Hepatocyte (in vitro differentiated cells): ENCODE data around the gene PXDC1.

Source experiments
- EZH2 ChIP-seq: fragments of 200-600 bp; sonication (generic); IDR thresholded peaks from 2 replicates; pipeline ENCODE4 v1.6.1; 2016; ENCODE audit warnings: antibody characterized with exemption, mild to moderate bottlenecking, borderline replicate concordance
- TF ChIP-seq, protein P1 (sequence below): fragments of 200-600 bp; sonication (generic); IDR thresholded peaks from 2 replicates; pipeline ENCODE4 v1.5.1; 2016; ENCODE audit warnings: antibody characterized with exemption, mild to moderate bottlenecking; ENCODE audit not compliant: poor library complexity

DNA sequence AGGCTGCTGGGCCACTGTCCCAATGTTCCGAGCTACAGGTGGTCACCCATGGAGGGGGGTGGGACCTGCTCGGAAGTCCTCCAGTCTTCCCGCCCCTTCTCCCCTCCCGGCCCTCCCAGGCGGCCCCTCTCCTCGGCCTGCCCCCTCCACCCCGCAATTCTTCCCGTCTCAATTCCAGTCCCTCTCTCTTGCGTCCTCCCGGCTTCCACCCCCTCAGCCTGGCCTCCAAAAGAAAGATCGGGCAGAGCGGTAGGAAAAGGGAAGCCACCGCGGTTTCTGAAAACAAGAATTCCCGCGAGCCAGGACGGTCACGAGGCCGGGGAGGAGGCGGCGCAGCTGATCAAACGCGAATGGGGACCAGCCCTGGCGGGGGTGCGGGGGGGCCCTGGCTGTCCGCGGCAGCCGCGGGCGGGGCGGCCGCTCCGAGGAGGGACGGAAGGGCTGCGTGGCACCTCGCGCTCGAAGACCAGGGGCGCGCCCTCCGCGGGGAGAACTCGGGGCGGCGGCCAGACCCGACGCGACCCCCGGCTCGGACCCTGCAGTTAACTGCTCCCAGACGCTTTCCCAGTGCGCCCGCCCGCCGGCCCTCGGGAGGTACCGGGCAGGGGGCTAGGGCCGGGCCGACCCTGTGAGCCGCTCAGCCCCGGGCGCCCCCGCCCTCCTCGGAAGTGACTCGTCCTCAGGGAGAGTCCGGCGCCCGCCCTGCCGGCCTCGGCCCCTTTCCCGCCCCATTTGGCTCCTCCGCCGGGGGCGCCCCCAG, 1.0 kb downstream of the PXDC1 start:
- TF ChIP-seq, protein P1, sequence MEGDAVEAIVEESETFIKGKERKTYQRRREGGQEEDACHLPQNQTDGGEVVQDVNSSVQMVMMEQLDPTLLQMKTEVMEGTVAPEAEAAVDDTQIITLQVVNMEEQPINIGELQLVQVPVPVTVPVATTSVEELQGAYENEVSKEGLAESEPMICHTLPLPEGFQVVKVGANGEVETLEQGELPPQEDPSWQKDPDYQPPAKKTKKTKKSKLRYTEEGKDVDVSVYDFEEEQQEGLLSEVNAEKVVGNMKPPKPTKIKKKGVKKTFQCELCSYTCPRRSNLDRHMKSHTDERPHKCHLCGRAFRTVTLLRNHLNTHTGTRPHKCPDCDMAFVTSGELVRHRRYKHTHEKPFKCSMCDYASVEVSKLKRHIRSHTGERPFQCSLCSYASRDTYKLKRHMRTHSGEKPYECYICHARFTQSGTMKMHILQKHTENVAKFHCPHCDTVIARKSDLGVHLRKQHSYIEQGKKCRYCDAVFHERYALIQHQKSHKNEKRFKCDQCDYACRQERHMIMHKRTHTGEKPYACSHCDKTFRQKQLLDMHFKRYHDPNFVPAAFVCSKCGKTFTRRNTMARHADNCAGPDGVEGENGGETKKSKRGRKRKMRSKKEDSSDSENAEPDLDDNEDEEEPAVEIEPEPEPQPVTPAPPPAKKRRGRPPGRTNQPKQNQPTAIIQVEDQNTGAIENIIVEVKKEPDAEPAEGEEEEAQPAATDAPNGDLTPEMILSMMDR: no peak
- no peak for TF ChIP-seq EZH2
